Fibroblast of the aortic adventitia (primary cell): ENCODE results near the gene INPP1. TPM values are rescaled to one million over a fixed set of nuclear protein-coding genes. Genes with fewer than 3 reads are reported as not detected.

Source experiments
- DNase-seq: peaks from one replicate; pipeline ENCODE4 v3.0.0-alpha.2; 2010; ENCODE audit warnings: low read depth
- H3K4me3 ChIP-seq: 2 replicates; pipeline ENCODE4 v1.5.1; 2011; ENCODE audit warnings: low read depth, mild to moderate bottlenecking, control low read depth, low read length, moderate library complexity
- CTCF ChIP-seq: IDR thresholded peaks from 2 replicates; pipeline ENCODE4 v1.5.1; 2011; ENCODE audit warnings: mild to moderate bottlenecking, low read length, control low read depth, inconsistent platforms; ENCODE audit not compliant: insufficient read depth
- total RNA-seq: library from RNA; depleted of rRNA; stranded (reverse); fragments of >200 nt; gene quantifications from 2 replicates; pipeline ENCODE4 v1.2.3, GENCODE V29; 2012; ENCODE audit warnings: low replicate concordance

INPP1 gene
- total RNA-seq, 1 donor = 11.8 TPM

GRCh38 chr2:190361572-190361971 lies 18.2 kb downstream of the INPP1 start:
- no peak for DNase-seq
- H3K4me3 ChIP-seq = no peak overlapping the region
- no peak for TF ChIP-seq CTCF

- no peak for DNase-seq
- TF ChIP-seq CTCF = no peak
These were observed 19.5 kb downstream of the INPP1 start for GRCh38 chr2:190362894-190363293.

GRCh38 chr2:190365499-190366204 lies 22.3 kb downstream of the INPP1 start:
- no peak for TF ChIP-seq CTCF
- DNase-seq = no peak
- no peak overlapping the region for H3K4me3 ChIP-seq

More at GRCh38 chr2:190362894-190363293, 19.5 kb downstream of the INPP1 start:
- no peak overlapping the region for H3K4me3 ChIP-seq

- no peak for DNase-seq
- no peak overlapping the region for H3K4me3 ChIP-seq
- no peak for TF ChIP-seq CTCF
These were observed 22.9 kb downstream of the INPP1 start for GRCh38 chr2:190366248-190366753.

- H3K4me3 ChIP-seq = no peak overlapping the region
- DNase-seq = no peak
- TF ChIP-seq CTCF = no peak
These were observed 23.7 kb downstream of the INPP1 start for GRCh38 chr2:190367091-190367490.

- no peak overlapping the region for H3K4me3 ChIP-seq
- no peak for TF ChIP-seq CTCF
- DNase-seq = no peak
These were observed 26.2 kb downstream of the INPP1 start for GRCh38 chr2:190369635-190370034.
